HG03025 (cell line): ENCODE data around the gene GALNT9.
"Not testable (repeated sequence)": the region's sequence is repeated elsewhere in the genome, so short reads cannot be mapped to it uniquely, and the experiment has no call there.

ENCODE experiments used
- ATAC-seq: cut with Tn5 transposase; IDR thresholded peaks from one replicate; pipeline ENCODE4 v1.9.1; 2021; ENCODE audit warnings: mild to moderate bottlenecking, moderate library complexity; ENCODE audit not compliant: unreplicated experiment, low FRiP score

GALNT9 gene

DNA sequence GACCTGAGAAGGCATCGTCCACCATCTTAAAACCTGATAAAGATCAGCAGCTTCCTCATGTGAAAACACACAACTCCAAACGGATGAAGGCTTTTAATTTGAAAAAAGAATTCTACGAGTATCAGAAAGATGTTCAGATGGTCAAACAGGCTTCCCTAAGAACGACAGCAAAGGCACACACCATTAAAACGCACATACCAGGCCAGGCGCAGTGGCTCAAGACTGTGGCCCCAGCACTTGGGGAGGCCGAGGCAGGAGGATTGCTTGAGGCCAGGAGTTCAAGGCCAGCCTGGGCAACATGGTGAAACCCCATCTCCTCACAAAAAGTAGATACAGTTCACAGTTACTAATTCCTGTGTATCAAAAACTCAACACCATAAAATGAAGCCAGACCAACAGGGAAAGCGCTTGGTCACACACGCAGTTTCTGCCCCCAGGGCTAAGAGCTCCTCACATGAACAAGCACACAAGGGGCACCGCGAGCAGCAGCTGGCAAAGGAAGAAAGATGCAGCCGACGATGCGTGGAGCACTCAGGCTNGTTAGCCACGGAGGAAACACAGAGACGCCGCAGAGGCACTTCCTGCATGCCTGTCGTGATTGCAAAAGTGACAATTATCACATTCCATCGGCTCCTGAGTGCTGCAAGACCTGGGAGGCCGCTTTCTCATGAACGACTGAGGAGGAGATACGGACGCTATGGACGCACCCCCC, 107.1 kb downstream of the GALNT9 start:
- ATAC-seq, result no peak

DNA sequence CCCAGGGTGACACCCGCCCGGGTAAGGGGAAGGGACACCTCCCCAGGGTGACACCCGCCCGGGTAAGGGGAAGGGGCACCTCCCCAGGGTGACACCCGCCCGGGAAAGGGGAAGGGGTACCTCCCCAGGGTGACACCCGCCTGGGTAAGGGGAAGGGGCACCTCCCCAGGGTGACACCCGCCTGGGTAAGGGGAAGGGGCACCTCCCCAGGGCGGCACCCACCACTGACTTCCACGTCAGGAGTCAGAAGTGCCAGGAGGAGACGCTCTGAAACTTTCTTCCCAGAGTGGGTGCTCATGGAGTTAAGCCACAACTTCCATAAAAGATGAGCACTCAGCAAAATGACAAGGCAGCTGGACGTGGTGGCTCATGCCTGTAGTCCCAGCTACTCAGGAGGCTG, 109.6 kb downstream of the GALNT9 start:
- not testable (repeated sequence) for ATAC-seq

DNA sequence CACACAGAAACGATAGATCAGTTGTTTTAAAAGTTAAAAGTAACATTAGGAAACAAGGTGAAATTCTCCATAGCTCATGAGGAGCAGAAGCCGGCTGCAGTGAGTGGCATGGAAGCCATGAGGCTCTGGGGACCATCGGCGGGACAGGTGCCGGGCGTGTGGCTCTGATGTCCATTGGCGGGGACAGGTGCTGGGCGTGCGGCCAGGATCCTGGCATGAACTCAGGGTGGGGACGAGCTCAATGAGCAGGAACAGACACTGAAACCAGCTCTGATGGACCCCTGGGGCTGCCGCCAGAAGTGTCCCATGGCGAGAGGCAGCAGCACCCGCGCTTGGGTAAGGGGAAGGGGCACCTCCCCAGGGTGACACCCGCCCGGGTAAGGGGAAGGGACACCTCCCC, 110.1 kb downstream of the GALNT9 start:
- ATAC-seq, result no peak

DNA sequence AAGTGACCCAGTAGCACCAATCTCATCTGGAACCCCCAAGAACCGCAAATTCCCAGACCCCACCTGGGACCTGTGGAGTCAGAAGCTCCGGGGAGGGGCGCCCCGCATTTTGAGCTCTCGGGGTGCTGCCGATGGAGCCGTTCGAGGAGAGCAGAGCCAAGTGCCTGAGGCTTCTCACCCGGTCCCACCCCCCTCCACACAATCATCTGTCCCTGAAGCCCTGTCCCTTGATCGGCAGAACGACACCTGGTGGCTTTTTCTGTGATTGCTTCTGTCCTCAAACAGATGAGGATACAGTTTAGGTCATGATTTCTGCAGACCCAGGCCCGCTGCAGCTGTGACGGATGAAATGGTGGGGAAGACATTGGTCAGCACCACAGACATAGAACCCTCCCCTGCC, 110.5 kb downstream of the GALNT9 start:
- no peak for ATAC-seq

DNA sequence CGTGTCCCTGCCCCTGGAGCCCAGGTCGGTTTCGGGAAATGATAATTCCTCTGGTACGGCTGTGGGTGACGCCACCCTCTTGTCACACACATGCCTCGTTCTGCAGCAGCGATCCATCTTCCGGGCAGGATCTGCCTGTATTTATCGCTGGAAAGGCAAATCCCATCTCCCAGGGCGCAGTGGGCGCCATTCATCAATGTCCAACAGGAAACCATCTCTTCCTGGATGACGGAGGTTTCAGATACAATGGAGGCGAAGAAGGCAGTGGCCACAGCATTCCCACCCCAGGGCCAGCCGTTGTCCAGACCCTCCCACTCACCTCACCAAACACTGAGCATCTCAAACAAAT, 110.9 kb downstream of the GALNT9 start:
- ATAC-seq, result no peak

DNA sequence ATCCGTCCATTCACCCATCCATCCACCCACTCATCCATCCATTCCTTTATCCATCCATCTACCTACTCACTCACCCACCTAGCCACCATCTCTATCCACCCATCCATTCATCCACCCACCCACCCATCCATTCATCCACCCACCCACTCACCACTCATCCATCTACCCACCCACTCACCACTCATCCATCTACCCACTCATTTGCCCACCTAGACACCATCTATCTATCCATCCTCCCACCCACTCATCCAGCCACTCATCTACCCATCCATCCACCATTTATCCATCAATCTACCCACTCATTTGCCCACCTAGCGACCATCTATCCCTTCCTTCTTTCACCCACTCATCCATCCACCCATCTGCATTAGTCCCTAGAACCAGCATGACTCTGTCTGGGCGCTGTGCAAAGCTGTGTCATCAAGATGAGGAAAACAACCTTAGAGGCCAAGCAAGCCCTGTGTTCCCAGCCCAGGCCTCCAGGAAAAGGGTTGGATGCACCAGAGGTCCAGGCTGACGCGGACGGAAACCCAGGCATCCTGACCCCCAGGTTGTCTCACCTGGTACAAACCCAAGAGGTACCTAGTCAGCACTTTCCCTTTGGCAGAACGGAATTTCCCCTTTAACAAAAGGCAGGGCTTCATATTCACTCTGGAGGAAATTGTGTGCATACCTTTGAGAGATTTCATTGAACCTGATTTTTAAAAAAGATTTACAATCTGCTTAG, 111.4 kb downstream of the GALNT9 start:
- no peak for ATAC-seq

DNA sequence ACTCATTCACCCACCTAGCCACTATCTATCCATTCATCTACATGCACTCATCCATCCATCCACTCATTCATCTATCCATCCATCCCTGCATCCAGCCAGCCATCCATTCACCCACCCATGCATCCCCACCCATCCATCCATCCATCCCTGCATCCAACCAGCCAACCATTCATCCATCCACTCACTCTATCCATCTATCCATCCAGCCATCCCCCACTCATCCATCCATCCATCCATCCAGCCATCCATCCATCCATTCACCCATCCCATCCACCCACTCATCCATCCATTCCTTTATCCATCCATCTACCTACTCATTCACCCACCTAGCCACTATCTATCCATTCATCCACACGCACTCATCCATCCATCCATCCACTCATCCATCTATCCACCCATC, 112.0 kb downstream of the GALNT9 start:
- no peak for ATAC-seq

DNA sequence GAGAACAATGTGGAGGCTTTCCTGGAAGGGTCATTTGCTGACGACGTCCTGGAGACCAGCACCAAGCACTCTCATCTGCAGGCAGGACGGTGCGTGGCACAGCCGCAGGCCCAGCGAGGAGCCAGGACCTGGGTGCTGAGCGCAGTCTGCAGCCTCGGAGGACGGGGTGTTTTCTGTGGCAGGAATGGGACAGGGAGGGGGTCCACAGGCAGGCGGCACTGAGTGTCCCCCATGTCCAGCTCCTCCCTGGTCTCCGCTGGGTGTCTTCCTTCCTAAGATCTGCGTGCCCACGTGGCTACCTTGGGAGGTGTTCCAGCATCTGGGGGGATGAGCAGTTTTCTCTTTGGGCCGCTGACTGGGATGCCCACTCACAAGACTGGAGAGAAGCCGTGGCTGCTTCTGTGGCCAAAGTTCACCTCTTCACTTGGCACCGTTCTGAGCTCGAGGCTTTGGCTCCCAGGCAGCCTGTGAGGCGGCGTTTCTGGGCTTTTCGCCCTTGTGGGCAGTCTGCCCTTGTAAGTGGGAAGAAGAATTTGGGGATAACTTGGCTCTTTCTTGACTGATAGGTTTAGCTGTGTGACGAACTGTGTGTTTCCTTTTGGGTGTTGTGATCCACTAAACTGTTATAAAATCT, 112.9 kb downstream of the GALNT9 start:
- ATAC-seq, result no peak

DNA sequence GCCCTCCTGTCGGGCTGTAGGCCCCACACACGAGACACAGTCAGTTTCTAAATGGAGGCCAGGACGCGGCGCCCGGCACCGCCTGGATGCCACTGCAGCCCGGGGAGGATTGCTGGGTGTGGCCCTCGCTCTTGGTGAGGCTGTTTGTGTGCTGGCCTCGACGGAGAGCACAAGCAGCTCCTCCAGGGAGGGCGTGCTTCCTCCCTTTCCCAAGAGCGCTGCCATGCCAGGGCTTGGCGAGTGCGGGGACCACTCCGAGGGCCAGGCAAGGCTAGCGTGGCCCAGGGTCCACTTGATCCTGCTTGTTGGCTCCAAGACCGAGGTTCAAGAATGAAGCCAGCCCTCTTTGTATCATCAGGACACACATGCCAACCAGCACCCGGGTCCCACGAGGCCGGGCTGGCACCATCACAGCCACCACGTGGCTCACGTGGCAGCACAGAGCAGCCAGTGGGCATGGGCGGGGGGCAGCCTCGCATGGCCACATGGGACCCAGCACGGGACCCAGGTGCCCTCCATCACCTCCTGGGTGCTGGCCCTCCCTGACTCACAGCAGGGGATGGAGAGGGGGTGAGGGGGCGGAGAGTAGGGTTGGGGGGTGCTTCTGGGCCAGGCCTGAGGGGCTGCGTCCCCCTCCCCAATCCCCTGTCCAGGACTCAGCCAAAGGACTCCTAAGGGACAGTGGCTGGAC, 113.9 kb downstream of the GALNT9 start:
- no peak for ATAC-seq

DNA sequence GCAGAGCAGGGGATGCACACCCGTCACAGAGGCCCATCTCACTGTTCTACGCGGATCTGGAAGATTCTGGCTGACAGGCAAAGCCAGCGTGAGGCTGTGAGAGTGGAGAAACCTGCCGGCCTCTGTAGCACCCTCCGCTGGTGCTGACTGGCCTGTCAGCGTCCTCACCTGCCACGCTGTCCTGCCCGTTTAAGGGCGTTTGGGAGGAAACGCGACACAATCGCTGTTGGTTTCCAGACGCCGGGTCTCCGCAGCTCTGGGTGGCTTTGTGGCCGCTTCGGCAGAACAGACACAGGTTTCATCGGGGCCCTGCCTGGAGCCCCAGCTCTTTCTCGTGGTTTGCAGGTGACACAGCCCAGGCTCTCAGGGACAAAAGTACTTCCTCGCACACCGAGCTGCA, 114.5 kb downstream of the GALNT9 start:
- ATAC-seq, result no peak

DNA sequence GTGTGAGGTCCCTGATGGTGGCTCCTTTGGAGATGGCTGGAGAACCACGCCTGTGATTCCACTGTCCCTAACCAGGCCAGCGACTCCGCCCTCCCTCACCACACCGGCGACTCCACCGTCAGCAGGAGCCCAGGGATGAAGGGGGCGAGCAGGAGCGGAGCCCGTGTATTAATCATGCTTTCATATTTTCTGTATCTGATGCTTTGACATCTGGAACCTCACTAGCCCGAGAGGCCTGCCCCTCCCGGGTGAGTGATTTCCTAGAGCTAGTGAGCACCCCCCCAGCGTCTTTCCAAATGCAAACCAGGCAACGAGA, 115.3 kb downstream of the GALNT9 start:
- no peak for ATAC-seq

DNA sequence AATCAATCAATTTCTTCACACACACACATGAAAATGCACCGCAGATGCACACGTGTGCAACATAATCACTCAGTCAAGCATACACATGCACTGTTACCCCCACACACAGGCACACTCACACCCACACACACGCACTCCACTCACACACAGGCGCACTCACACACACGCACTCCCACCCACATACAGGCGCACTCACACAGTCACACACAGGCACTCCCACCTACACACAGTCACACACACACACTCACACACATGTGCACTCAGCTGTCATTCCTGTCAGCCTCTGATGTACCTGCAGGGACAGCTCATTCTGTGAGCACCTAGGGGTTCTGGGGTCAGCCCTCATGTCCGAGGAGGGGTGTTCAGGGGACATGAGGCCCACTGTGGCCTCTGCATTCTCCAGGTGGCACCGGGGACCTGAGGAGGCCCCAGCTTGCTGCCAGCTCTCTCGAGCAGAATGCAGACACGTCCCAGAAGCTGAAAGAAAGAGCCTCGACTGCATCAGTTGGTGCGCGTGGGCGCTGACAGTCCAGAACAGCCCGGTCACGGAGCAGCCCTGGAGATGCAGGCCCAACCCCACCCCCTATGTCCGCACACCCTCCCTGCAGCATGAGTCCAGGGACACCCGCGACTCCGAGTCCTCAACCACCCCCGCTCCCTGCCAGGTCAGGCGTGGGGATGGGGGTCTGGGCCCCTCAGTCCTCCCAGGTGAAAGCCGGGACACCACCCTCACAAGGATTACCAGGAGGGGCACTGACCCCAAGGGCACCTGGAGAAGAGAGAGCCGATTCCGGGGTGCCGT, 115.8 kb downstream of the GALNT9 start:
- no peak for ATAC-seq

DNA sequence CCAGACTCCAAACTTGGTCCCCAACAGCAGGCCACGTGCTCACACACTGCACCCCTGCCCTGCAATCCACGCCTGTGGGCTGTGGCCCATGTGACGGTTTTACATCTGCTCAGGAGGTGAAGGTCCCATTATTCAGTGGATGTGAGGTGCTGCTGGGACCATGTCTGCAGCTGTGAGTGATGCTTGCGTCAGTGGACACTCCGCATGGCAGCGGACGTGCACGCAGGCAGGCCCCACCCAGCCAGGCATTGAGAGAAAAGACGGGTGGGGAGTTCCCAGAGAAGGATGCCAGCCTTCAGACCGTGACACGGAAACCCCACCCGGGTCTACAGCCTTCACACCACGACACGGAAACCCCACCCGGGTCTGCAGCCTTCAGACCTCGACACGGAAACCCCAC, 117.6 kb downstream of the GALNT9 start:
- no peak for ATAC-seq

DNA sequence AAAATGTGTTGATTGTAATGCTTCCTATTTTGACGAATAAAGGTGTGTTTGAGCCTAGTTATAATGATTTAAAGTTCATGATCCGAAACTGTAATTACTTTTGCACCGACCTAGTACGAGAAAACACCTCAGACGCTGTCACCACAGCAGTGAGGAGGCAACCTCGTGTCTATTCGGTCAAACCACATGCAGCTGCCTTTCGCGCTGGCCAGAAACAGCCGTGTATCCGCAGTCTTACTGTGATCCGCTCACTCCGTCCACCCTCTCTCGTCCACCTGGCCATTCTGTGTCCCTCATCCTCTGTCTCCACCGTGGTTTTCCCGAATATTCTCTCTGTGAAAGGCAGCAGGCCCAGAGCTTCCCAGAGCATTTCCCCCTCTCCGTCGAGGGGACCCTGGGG, 118.1 kb downstream of the GALNT9 start:
- no peak for ATAC-seq

DNA sequence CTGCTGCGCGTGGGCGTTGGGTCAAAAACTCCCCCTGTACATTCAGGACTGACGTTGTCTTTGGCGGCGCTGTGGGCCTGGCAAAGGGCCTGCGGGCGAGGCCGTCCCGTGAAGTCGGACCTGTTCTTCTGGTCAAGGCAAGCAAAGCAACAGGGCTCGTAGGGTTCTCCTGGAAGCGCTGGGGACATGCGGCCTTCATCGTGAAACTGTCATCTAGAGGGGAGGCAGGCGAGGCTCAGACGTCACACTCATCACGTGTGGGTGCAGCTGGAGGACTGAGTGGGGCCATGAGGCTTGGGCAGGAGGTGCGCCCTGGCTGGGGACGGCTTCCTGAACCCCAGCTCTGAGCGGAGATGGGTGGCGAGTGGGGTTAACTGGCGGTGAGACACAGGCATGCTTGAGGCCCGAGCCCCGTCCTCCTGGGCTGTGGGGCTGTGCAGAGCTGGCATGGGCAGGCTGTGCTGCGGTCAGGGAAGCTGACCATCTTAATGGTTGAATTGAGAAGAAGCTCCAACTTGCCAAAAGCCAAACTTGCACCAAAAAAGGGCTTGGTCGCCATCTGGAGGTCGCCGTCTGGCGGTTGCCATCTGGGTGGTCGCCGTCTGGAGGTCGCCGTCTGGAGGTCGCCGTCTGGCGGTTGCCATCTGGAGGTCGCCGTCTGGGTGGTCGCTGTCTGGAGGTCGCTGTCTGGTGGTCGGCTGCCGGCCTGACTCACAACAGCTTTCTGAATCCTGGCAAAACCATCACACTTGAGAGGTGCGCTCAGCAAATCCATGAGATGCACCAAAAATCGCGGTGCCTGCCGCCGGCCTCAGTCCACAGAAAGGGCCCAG, 119.0 kb downstream of the GALNT9 start:
- no peak for ATAC-seq

DNA sequence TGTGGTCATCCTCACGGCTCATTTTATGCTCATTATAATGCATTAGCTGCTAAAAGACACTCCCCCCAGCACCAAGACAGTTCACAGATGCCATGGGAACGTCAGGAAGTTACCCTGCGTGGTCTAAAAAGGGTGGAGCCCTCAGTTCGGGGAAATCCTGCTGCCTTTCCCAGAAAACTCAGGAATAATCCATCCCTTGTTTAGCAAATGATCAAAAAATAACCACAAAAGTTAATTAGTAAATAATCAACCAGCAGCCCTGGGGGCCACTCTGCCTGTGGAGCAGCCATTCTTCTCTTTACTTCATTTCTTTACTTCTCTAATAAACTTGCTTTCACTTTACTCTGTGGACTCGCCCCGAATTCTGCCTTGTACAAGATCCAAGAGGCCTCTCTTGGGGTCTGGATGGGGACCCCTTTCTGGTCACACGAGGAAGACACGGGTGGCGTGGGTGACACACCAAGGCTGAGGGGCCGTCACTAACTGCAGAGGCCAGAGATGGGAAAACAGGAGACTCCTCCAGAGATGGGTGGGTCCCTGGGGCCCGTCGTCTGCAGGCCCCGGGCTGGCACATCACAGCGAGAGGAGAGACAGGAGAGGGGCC, 119.7 kb downstream of the GALNT9 start:
- no peak for ATAC-seq

DNA sequence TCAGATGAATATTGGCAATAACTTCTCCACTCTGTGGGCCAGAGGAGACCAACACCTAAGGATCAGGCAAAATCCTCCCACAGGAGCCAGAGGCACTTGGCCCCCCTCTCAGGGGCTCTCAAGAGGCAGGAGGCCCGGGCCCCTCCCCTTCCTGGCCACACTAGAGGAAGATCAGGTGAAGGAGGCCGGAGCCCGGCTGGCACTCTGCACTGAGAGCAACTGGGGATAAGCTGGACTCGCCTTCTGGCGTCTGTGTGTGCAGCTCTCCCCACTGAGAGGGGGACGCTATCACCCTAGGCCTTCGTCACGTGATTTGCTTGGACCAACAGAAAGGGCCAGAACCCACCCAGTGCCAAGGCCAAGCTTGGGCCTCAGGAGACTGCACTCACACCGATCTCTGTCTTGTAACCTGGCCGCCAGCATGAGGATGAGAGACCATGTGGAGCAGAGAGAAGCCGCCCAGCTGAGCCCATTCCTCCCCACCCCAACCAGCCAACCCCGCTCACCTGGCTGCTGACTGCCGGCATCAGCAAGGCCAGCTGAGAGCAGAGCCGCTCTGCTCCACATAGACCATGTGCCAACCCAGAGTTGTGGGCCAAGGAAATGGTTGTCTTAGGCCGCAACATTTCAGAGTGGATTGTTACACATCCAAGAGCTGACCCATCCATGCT, 121.1 kb downstream of the GALNT9 start:
- ATAC-seq, result no peak

DNA sequence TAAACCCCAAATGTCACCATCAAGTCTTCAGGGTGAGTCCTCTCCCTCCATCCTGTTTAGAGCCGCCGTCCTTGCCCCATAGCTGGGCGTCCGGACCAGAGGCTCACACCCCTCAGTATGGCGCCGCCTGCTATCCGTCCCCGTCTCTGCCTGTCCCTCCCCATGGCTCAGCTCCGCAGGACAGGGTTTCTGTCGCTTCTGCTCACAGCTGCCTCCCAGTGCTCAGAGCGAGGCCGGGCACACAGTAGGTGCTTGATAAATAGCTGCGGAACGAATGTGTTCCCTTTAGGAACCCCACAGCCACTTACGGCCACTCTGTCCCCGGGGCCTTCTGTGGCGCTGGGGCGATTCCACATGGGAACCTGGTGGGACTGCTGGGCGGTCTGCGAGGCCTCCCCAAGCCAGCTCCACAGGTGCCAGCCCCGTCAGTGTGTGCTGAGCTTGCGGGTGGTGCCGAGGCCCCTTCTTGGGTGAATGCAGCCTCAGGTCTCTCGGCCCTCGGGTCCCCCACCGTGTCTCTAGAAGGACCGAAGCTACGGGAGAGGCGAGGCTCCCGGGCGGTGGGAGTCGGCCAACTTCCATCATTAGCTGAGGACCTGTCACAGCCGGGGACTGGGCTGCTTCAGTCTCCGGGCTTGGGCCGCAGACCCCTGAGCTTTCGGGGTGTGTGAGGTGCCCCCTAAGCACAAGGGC, 122.2 kb downstream of the GALNT9 start:
- ATAC-seq, result no peak
